ENCODE data around the gene ZBED1.

GRCh38 chrX:2549876-2550275 is 49.1 kb upstream of the ZBED1 start:
- TF ChIP-seq SPI1 (IDR thresholded peaks at IDR 0.05; ENCODE audit: borderline replicate concordance, low read depth) (no peak), CTCF (IDR thresholded peaks at IDR 0.05; ENCODE audit: insufficient read depth, low read length) (no peak), POLR2AphosphoS5 (IDR thresholded peaks at IDR 0.05; ENCODE audit: low read depth) (no peak)
